ENCODE results near the gene HIRIP3.

- TF ChIP-seq EZH2phosphoT487 (IDR thresholded peaks at IDR 0.05; ENCODE audit: unreplicated experiment) (no peak), POLR2AphosphoS5 (IDR thresholded peaks at IDR 0.05; ENCODE audit: low read depth) (no peak), REST (IDR thresholded peaks at IDR 0.05; ENCODE audit: unreplicated experiment) (no peak), CTCF (conservative IDR thresholded peaks at IDR 0.05; ENCODE audit: low read depth in 2 of 2) (no peak), EZH2 (IDR thresholded peaks at IDR 0.05; ENCODE audit: low read depth, unreplicated experiment) (no peak)
Measured at GRCh38 chr16:30006659-30007377, 11.4 kb upstream of the HIRIP3 start.

Data from GM23338 (cell line).